GM19397 (cell line): ENCODE data around the gene ALLC.
"Not testable (repeated sequence)": the region's sequence is repeated elsewhere in the genome, so short reads cannot be mapped to it uniquely, and the experiment has no call there.

Source experiments
- ATAC-seq: cut with Tn5 transposase; IDR thresholded peaks from one replicate; pipeline ENCODE4 v1.9.1; 2021; ENCODE audit warnings: mild to moderate bottlenecking, moderate library complexity; ENCODE audit not compliant: unreplicated experiment

Gene ALLC

GRCh38 chr2:3657881-3658280, at the start of gene ALLC:
TSS of gene ALLC (plus strand) at chr2:3658200. CDS start at chr2:3671158, 12,958 bp downstream.
- no peak for ATAC-seq

GRCh38 chr2:3608373-3609278, 49.4 kb upstream of the ALLC start:
- no peak for ATAC-seq

GRCh38 chr2:3609279-3609673, 48.7 kb upstream of the ALLC start:
- peak; percentile 60 for ATAC-seq

- ATAC-seq: no peak
Observed at GRCh38 chr2:3610415-3610814, 47.6 kb upstream of the ALLC start.

GRCh38 chr2:3610881-3611505, 47.0 kb upstream of the ALLC start:
- ATAC-seq: no peak

- no peak for ATAC-seq
Observed at GRCh38 chr2:3611589-3611988, 46.4 kb upstream of the ALLC start.

- ATAC-seq: no peak
Observed at GRCh38 chr2:3612639-3613523, 45.1 kb upstream of the ALLC start.

- ATAC-seq: no peak
Observed at GRCh38 chr2:3613524-3613905, 44.5 kb upstream of the ALLC start.

GRCh38 chr2:3614743-3615142, 43.3 kb upstream of the ALLC start:
- ATAC-seq: not testable (repeated sequence)

GRCh38 chr2:3615541-3616200, 42.3 kb upstream of the ALLC start:
- ATAC-seq: not testable (repeated sequence)

- not testable (repeated sequence) for ATAC-seq
Observed at GRCh38 chr2:3616435-3617197, 41.4 kb upstream of the ALLC start.

- ATAC-seq: no peak
Observed at GRCh38 chr2:3617198-3617890, 40.7 kb upstream of the ALLC start.

GRCh38 chr2:3618367-3618766, 39.6 kb upstream of the ALLC start:
- no peak for ATAC-seq

- no peak for ATAC-seq
Observed at GRCh38 chr2:3619033-3619432, 39.0 kb upstream of the ALLC start.

- not testable (repeated sequence) for ATAC-seq
Observed at GRCh38 chr2:3619661-3620060, 38.3 kb upstream of the ALLC start.

GRCh38 chr2:3620834-3621233, 37.2 kb upstream of the ALLC start:
- ATAC-seq: no peak

- ATAC-seq: no peak
Observed at GRCh38 chr2:3622967-3623366, 35.0 kb upstream of the ALLC start.

- ATAC-seq: no peak
Observed at GRCh38 chr2:3624059-3624794, 33.8 kb upstream of the ALLC start.

GRCh38 chr2:3625186-3625585, 32.8 kb upstream of the ALLC start:
- ATAC-seq: no peak
